ENCODE measurements around the gene SLC20A1. TPM values are rescaled to one million over a fixed set of nuclear protein-coding genes. Genes with fewer than 3 reads are reported as not detected.

The SLC20A1 gene
- total RNA-seq, 2 experiments from 2014 or later, result 52.7 to 52.8 TPM

DNA sequence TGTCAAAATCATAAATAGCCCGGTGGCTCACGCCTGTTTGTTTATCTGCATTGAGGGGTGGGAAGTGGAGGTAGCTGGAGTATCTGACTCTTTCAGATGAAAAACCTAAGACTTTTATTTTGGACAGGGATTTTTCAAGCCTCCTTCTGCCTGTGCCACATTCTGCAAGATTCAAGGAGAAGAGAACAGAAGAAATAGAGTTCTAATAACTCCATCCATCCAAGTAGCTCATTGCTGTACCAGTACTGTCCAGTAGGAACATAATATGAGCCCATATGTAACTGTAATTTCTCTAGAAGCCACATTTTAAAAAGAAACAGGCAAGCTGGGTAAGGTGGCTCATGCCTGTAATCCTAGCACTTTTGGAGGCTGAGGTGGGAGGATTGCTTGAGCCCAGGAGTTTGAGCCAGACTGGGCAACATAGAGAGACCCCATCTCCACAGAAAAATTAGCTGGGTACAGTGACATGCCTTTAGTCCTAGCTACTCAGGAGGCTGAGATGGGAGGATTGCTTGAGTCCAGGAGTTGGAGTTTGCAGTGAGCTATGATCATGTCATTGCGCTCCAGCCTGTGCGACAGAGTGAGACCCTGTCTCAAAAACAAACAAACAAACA, 39.6 kb downstream of the SLC20A1 start:
- POLR2A ChIA-PET, result interaction anchor here (1.5 kb wide), 1 partner anchor 22 kb away, joined by 3 read pairs; no protein-coding TSS in a partner anchor
- no peaks in the 10 kb centered on the region for H3K36me3 Mint-ChIP-seq (ENCODE audit: low read depth)
- CTCF ChIA-PET, result interaction anchor here (0.9 to 12.4 kb wide), 10 partner anchors 12 to 256 kb away, joined by 3 to 192 read pairs (median 4); no protein-coding TSS in a partner anchor
- H3K9me3 Mint-ChIP-seq, result no peaks in the 10 kb centered on the region
- peaks cover 4% of the 10 kb centered on the region for H3K4me1 Mint-ChIP-seq (ENCODE audit: low read depth)
- no peaks in the 10 kb centered on the region for H3K27me3 Mint-ChIP-seq
- no peak overlapping the region for H3K27ac Mint-ChIP-seq
- DNase-seq, result no peak
- intact Hi-C loops (cut with micrococcal nuclease), result no loop called here
- no peak overlapping the region for H3K4me3 Mint-ChIP-seq
- no peak for ATAC-seq
- TF ChIP-seq, protein P1, sequence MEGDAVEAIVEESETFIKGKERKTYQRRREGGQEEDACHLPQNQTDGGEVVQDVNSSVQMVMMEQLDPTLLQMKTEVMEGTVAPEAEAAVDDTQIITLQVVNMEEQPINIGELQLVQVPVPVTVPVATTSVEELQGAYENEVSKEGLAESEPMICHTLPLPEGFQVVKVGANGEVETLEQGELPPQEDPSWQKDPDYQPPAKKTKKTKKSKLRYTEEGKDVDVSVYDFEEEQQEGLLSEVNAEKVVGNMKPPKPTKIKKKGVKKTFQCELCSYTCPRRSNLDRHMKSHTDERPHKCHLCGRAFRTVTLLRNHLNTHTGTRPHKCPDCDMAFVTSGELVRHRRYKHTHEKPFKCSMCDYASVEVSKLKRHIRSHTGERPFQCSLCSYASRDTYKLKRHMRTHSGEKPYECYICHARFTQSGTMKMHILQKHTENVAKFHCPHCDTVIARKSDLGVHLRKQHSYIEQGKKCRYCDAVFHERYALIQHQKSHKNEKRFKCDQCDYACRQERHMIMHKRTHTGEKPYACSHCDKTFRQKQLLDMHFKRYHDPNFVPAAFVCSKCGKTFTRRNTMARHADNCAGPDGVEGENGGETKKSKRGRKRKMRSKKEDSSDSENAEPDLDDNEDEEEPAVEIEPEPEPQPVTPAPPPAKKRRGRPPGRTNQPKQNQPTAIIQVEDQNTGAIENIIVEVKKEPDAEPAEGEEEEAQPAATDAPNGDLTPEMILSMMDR (IDR thresholded peaks at IDR 0.05), result no peak

DNA sequence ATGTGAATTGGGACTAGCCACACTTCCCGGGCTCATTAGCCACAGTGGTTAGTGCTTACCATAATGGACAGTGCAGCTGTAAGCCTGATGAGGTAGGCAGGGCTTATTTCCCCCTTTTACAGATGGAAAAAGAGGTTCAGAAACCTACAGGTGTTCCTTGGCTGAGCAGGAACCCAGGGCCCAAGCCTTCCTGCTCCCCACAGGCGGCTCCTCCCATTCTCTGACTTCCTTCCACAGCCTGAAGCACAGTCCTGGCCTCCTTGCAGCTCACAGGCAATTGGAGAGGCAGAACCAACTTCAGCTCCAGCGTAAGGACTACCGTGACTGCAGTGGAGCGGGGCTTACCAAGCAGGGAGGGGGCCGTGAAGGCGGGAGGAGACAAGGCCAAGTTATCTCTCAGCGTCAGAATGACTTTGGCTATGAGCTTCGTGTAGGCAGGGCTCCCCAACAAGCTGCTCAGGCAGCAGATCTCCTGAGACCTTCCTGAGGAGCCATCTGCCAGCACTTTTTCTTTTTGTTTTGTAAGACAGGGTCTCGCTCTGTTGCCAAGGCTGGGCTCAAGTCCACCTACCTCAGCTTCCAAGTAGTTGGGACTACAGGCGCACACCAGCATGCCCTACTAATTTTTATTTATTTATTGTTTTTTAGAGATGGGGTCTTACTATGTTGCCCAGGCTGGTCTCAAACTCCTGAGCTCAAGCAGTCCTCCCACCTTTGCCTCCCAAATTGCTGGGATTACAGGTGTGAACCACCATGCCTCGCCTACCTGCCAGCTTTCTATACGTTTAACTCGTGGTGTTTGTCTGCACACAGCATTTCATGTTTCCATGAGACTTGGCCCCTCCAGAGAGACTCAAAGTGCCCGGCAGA, 40.8 kb downstream of the SLC20A1 start:
- intact Hi-C loops (cut with micrococcal nuclease), result no loop called here
- POLR2A ChIA-PET, result interaction anchor here (0.6 to 1.5 kb wide), 2 partner anchors 23 to 39 kb away, joined by 3 read pairs; no protein-coding TSS in a partner anchor
- TF ChIP-seq, protein P1 (IDR thresholded peaks at IDR 0.05), result no peak
- Mint-ChIP-seq H3K27ac (no peak overlapping the region), H3K9me3 (no peaks in the 10 kb centered on the region), H3K4me3 (no peak overlapping the region), H3K4me1 (ENCODE audit: low read depth) (peaks cover 13% of the 10 kb centered on the region), H3K36me3 (ENCODE audit: low read depth) (no peaks in the 10 kb centered on the region), H3K27me3 (no peaks in the 10 kb centered on the region)
- CTCF ChIA-PET, result interaction anchor here (1.2 to 12.4 kb wide), 3 partner anchors 41 to 103 kb away, joined by 3 to 192 read pairs (median 18); no protein-coding TSS in a partner anchor
- DNase-seq (no peak), ATAC-seq (no peak)

DNA sequence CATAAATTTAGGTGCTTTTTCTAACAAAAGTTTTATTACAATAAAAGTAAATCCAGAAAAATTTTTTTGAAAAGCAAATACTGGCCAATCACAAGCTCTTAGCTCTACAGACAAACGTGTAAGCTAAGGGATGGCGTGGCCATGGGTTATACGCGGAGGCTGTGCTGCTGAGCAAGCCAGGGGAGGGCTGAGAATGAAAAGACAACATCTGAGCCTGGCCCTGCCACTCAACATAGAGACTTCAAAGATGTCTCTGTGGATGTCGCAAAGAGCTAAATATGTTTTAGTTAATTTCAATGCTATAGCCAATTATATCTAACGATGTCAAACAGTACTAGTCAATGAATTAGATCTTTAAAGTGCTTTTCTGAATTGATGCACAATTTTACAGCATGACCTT, 41.8 kb downstream of the SLC20A1 start:
- TF ChIP-seq, protein P1 (IDR thresholded peaks at IDR 0.05), result no peak
- Mint-ChIP-seq H3K27me3 (no peaks in the 10 kb centered on the region), H3K36me3 (ENCODE audit: low read depth) (no peaks in the 10 kb centered on the region), H3K9me3 (no peaks in the 10 kb centered on the region), H3K27ac (no peak overlapping the region), H3K4me3 (no peak overlapping the region), H3K4me1 (ENCODE audit: low read depth) (peaks cover 21% of the 10 kb centered on the region)
- intact Hi-C loops (cut with micrococcal nuclease), result no loop called here
- POLR2A ChIA-PET, result no interaction called here
- ATAC-seq (no peak), DNase-seq (no peak)
- CTCF ChIA-PET, result interaction anchor here (0.9 to 12.4 kb wide), 5 partner anchors 9 to 58 kb away, joined by 3 to 192 read pairs (median 5); no protein-coding TSS in a partner anchor

DNA sequence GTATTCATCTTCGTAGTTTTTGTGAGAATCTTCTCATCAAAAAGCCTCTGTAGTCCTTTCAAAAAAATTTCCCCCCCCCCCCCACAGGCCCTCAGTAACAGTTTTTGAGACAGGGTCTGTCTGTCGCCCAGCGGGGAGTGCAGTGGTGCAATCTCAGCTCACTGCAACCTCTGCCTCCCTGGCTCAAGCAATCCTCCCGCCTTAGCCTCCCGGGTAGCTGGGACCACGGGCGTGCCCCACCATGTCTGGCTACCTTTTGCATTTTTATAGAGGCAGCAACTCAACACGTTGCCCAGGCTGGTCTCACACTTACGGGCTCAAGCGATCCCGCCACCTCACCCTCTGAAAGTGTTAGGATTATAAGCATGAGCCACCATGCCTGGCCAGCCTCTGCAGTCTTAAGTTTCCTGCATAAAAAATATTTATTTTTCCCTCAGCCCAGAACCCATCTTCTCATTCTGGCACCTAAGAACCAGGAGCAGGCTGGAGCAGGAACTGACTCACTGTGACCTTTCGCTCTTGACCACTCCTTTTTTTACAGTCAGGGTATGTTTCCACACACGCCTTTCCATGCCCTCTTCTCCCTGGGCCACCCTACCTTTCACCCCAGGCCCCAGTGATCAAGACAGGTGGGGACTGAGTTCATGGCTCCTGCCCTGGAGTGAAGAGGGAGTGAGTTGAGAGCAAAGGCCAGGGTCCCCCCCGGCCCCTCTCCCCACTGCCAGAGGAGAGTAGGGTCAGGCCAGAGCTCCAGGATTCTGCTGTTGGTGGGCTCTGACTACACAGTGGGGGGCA, 42.5 kb downstream of the SLC20A1 start:
- no peaks in the 10 kb centered on the region for H3K36me3 Mint-ChIP-seq (ENCODE audit: low read depth)
- DNase-seq (no peak), ATAC-seq (no peak)
- ChIA-PET CTCF (interaction anchor here (0.5 to 12.4 kb wide), 7 partner anchors 10 to 140 kb away, joined by 3 to 192 read pairs (median 3); no protein-coding TSS in a partner anchor), POLR2A (no interaction called here)
- TF ChIP-seq, protein P1 (IDR thresholded peaks at IDR 0.05), result no peak
- no peak overlapping the region for H3K27ac Mint-ChIP-seq
- no peak overlapping the region for H3K4me3 Mint-ChIP-seq
- peaks cover 29% of the 10 kb centered on the region for H3K4me1 Mint-ChIP-seq (ENCODE audit: low read depth)
- H3K27me3 Mint-ChIP-seq, result no peaks in the 10 kb centered on the region
- intact Hi-C loops (cut with micrococcal nuclease), result no loop called here
- H3K9me3 Mint-ChIP-seq, result no peaks in the 10 kb centered on the region
